ENCODE measurements around the gene TRA2A. TPM values are rescaled to one million over a fixed set of nuclear protein-coding genes. Genes with fewer than 3 reads are reported as not detected.

TRA2A gene
- total RNA-seq, 1 experiment from 2014 or later, result 169 TPM

DNA sequence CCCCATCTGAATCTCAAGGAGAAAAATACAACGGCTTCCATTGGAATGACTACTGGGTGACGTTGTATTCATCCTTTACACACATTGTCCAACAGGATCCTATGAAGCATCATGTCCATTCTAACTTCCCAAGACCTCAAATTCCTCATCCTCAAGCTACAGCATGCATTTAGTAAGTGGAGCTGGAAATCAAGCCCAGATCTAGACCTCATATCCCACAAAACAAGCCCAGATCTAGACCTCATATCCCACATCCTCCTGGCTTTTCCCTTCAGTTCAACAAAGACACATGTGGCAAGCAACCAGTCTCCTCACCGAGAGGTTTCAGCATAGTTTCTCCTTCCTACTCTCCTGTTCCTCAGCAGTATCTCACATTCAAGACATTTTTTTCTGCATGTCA is 73.7 kb downstream of the TRA2A start:
- H4K8ac ChIP-seq (replicated peaks; ENCODE audit: insufficient read length, low read depth, low read length), result no peak overlapping the region
- H3K79me1 ChIP-seq (ENCODE audit: insufficient read depth, low read depth, low read length, poor library complexity, severe bottlenecking), result no peaks in the 10 kb centered on the region
- H3K27me3 Mint-ChIP-seq (ENCODE audit: low read depth), result no peaks in the 10 kb centered on the region
- WGBS (ENCODE audit: extremely low coverage, insufficient read length, low lambda C conversion rate), result no CpG with 5 or more reads among the region's 3 CpGs
- TF ChIP-seq, protein P1, sequence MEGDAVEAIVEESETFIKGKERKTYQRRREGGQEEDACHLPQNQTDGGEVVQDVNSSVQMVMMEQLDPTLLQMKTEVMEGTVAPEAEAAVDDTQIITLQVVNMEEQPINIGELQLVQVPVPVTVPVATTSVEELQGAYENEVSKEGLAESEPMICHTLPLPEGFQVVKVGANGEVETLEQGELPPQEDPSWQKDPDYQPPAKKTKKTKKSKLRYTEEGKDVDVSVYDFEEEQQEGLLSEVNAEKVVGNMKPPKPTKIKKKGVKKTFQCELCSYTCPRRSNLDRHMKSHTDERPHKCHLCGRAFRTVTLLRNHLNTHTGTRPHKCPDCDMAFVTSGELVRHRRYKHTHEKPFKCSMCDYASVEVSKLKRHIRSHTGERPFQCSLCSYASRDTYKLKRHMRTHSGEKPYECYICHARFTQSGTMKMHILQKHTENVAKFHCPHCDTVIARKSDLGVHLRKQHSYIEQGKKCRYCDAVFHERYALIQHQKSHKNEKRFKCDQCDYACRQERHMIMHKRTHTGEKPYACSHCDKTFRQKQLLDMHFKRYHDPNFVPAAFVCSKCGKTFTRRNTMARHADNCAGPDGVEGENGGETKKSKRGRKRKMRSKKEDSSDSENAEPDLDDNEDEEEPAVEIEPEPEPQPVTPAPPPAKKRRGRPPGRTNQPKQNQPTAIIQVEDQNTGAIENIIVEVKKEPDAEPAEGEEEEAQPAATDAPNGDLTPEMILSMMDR (conservative IDR thresholded peaks at IDR 0.05), result no peak
- no peaks in the 10 kb centered on the region for H3K27me3 ChIP-seq (ENCODE audit: insufficient read depth, low read length)
- H2AFZ ChIP-seq (ENCODE audit: low read length), result no peak overlapping the region
- H4K91ac ChIP-seq (ENCODE audit: insufficient read length, low read depth, low read length), result no peak overlapping the region
- no peak for DNase-seq
- H3K36me3 Mint-ChIP-seq (ENCODE audit: insufficient read depth in 1 of 3, low read depth in 3 of 3), result peaks cover 28 to 70% (median 54%) of the 10 kb centered on the region in 3 experiments
- H3K4ac ChIP-seq (ENCODE audit: low read depth, low read length), result no peak overlapping the region
- no peak overlapping the region for H3K9ac ChIP-seq (ENCODE audit: extremely low read depth, insufficient read length, low read length)
- no peak overlapping the region for H2BK120ac ChIP-seq (ENCODE audit: low read depth, low read length, poor library complexity, severe bottlenecking)
- no peak overlapping the region for H3K27ac ChIP-seq (ENCODE audit: insufficient read length, low read depth, low read length)
- H4K5ac ChIP-seq (ENCODE audit: insufficient read length, low read depth, low read length), result no peak overlapping the region
- H3K9me3 Mint-ChIP-seq, result no peaks in the 10 kb centered on the region
- H2BK12ac ChIP-seq (ENCODE audit: insufficient read length, low read depth, low read length), result no peak overlapping the region
- H2BK15ac ChIP-seq (ENCODE audit: low read depth, low read length), result no peak overlapping the region
- H3K27ac Mint-ChIP-seq, result peak overlapping the region; percentile 20 to 57 (median 40); a peak in 6 of 7 replicates
- H3K9me3 ChIP-seq (ENCODE audit: control insufficient read depth, low read depth, low read length), result no peaks in the 10 kb centered on the region
- H3T11ph ChIP-seq (ENCODE audit: low read length), result no peak overlapping the region
- H3K23me2 ChIP-seq (ENCODE audit: insufficient read length, low read depth, low read length, poor library complexity, severe bottlenecking), result no peaks in the 10 kb centered on the region
- H2BK20ac ChIP-seq (ENCODE audit: low read depth, low read length, poor library complexity, severe bottlenecking), result no peak overlapping the region
- no peak overlapping the region for H3K4me2 ChIP-seq (ENCODE audit: insufficient read depth, insufficient read length, low read length)
- H3K14ac ChIP-seq (ENCODE audit: insufficient read depth, low read length), result no peak overlapping the region
- H2AK5ac ChIP-seq (ENCODE audit: insufficient read length, low read length), result no peak overlapping the region
- peaks cover 10% of the 10 kb centered on the region; the same call in 1 of the 2 replicates for H3K4me1 ChIP-seq (ENCODE audit: insufficient read depth, low read length)
- H3K23ac ChIP-seq (ENCODE audit: insufficient read length, low read depth, low read length), result no peak overlapping the region
- H3K79me2 ChIP-seq (ENCODE audit: insufficient read depth, low read length), result peaks cover 83% of the 10 kb centered on the region
- no peak overlapping the region for H3K18ac ChIP-seq (ENCODE audit: insufficient read length, low read depth, low read length)
- peaks cover 71 to 76% of the 10 kb centered on the region in 2 experiments for H3K4me1 Mint-ChIP-seq
- H3K4me3 Mint-ChIP-seq, result peak overlapping the region in 1 of 2 experiments; percentile 9; a peak in 1 of 5 replicates
- no peaks in the 10 kb centered on the region for H4K20me1 ChIP-seq (ENCODE audit: control insufficient read depth, insufficient read depth, insufficient read length)
- no peak overlapping the region for H2BK5ac ChIP-seq (ENCODE audit: insufficient read length, low read length)
- no peak overlapping the region for H3K56ac ChIP-seq (ENCODE audit: insufficient read length, low read depth, low read length)
